H1 (cell line): Measurements from ENCODE around the gene TPSB2. TPM values are rescaled to one million over a fixed set of nuclear protein-coding genes. Genes with fewer than 3 reads are reported as not detected.

Experiments used
- CTCF ChIA-PET: fragments of 300-600 bp; sonication (Branson Sonifier 250); formaldehyde crosslinking; loops from one replicate; lab custom pipeline; 2021; ENCODE audit not compliant: partially characterized antibody; lab: Charles Lee
- POLR2A ChIA-PET: fragments of 300-600 bp; sonication (Branson Sonifier 250); formaldehyde crosslinking; loops from one replicate; lab custom pipeline; 2021; ENCODE audit warnings: inconsistent platforms; ENCODE audit not compliant: partially characterized antibody; lab: Charles Lee
- DNase-seq, 2 experiments: peaks; one replicate each; pipeline versions ENCODE4 v3.0.0 to v3.0.0-alpha.2; 2010 to 2022; ENCODE audit warnings: low spot score in 2 of 2, low read depth in 1 of 2, mixed read lengths in 1 of 2
- FAIRE-seq: peaks from 2 replicates; lab custom pipeline; 2011; peaks lifted over from hg19 to GRCh38; lab: Jason Lieb, UNC
- H2AFZ ChIP-seq: 2 replicates; pipeline ENCODE4 v1.8.1; 2012; ENCODE audit warnings: low read length, inconsistent platforms
- H2AK5ac ChIP-seq: 2 replicates; pipeline ENCODE4 v1.6.1; 2013; ENCODE audit warnings: low read depth, low read length
- H2BK120ac ChIP-seq: replicated peaks from 2 replicates; pipeline ENCODE3; 2013; ENCODE audit warnings: low read depth, low read length, inconsistent platforms
- H2BK12ac ChIP-seq: 2 replicates; pipeline ENCODE4 v1.6.1; 2013; ENCODE audit warnings: low read depth, low read length
- H2BK15ac ChIP-seq: 2 replicates; pipeline ENCODE4 v1.6.1; 2013; ENCODE audit warnings: low read length
- H2BK20ac ChIP-seq: 2 replicates; pipeline ENCODE4 v1.6.1; 2013; ENCODE audit warnings: low read length
- H2BK5ac ChIP-seq: 2 replicates; pipeline ENCODE4 v1.6.1; 2013; ENCODE audit warnings: low read depth, low read length
- H3K14ac ChIP-seq: 2 replicates; pipeline ENCODE4 v1.6.1; 2013; ENCODE audit warnings: inconsistent platforms; ENCODE audit not compliant: insufficient read length
- H3K18ac ChIP-seq: 2 replicates; pipeline ENCODE4 v1.6.1; 2013; ENCODE audit warnings: low read length; ENCODE audit errors: extremely low read depth
- H3K23ac ChIP-seq: 2 replicates; pipeline ENCODE4 v1.6.1; 2013; ENCODE audit warnings: inconsistent platforms; ENCODE audit not compliant: insufficient read length
- H3K23me2 ChIP-seq: 2 replicates; pipeline ENCODE4 v1.6.1; 2013; ENCODE audit warnings: low read depth, low read length
- H3K27ac ChIP-seq: 2 replicates; pipeline ENCODE4 v1.6.1; 2011; ENCODE audit warnings: low read depth, low read length, inconsistent platforms
- H3K27me3 ChIP-seq, 4 experiments: replicated peaks in 1 of 4; 1 replicate in 1 of 4; 2 replicates in 3 of 4; pipeline versions ENCODE4 v1.6.1 to v1.8.1; 2011 to 2013; ENCODE audit warnings: low read length in 3 of 4, mild to moderate bottlenecking in 3 of 4, inconsistent platforms in 2 of 4, mixed read lengths in 2 of 4, moderate library complexity in 1 of 4; ENCODE audit not compliant: control insufficient read depth in 3 of 4, insufficient read depth in 3 of 4; ENCODE audit errors: extremely low read depth in 1 of 4
- H3K36me3 ChIP-seq, 4 experiments: 2 replicates each; pipeline versions ENCODE4 v1.6.1 to v1.8.1; 2011 to 2013; ENCODE audit warnings: mild to moderate bottlenecking in 4 of 4, low read length in 3 of 4, moderate library complexity in 2 of 4, control low read depth in 1 of 4, inconsistent platforms in 1 of 4; ENCODE audit not compliant: insufficient read depth in 4 of 4, control insufficient read depth in 2 of 4
- H3K4ac ChIP-seq: replicated peaks from 2 replicates; pipeline ENCODE3; 2013; ENCODE audit warnings: low read length, low read depth, mixed read lengths, inconsistent platforms; ENCODE audit not compliant: insufficient read length
- H3K4me1 ChIP-seq, 4 experiments: replicated peaks in 1 of 4; 1 replicate in 1 of 4; 2 replicates in 3 of 4; pipeline versions ENCODE4 v1.6.1 to v1.8.1; 2011 to 2013; ENCODE audit warnings: low read length in 3 of 4, inconsistent platforms in 2 of 4, mixed read lengths in 1 of 4; ENCODE audit not compliant: insufficient read depth in 4 of 4, control insufficient read depth in 3 of 4
- H3K4me2 ChIP-seq, 2 experiments: 2 replicates each; pipeline versions ENCODE4 v1.6.1 to v1.8.1; 2011 to 2013; ENCODE audit warnings: low read depth in 2 of 2, low read length in 2 of 2, control low read depth in 1 of 2, inconsistent platforms in 1 of 2, mild to moderate bottlenecking in 1 of 2; ENCODE audit not compliant: insufficient read depth in 1 of 2
- H3K4me3 ChIP-seq, 4 experiments: fragments of 200-600, 300-600 bp in 1 of 4; sonication (generic), shearing (Covaris generic), sonication (Bioruptor Twin) in 1 of 4; 2 replicates each; pipeline versions ENCODE4 v1.5.1 to v1.8.1; 2011 to 2016; ENCODE audit warnings: low read length in 4 of 4, low read depth in 3 of 4, control low read depth in 2 of 4, inconsistent platforms in 2 of 4, mild to moderate bottlenecking in 2 of 4, mixed read lengths in 1 of 4, moderate library complexity in 1 of 4; ENCODE audit not compliant: insufficient read depth in 2 of 4; ENCODE audit errors: extremely low read depth in 1 of 4
- H3K56ac ChIP-seq: replicated peaks from 2 replicates; pipeline ENCODE3; 2013; ENCODE audit warnings: low read depth, mild to moderate bottlenecking, mixed read lengths, low read length, inconsistent platforms; ENCODE audit not compliant: insufficient read length
- H3K79me1 ChIP-seq: 2 replicates; pipeline ENCODE4 v1.6.1; 2013; ENCODE audit warnings: low read depth, low read length, control low read depth
- H3K79me2 ChIP-seq, 2 experiments: 2 replicates each; pipeline versions ENCODE4 v1.6.1 to v1.8.1; 2012 to 2013; ENCODE audit warnings: low read length in 2 of 2, mild to moderate bottlenecking in 2 of 2, inconsistent platforms in 1 of 2; ENCODE audit not compliant: insufficient read depth in 2 of 2, control insufficient read depth in 1 of 2
- H3K9ac ChIP-seq, 4 experiments: replicated peaks in 1 of 4; 1 replicate in 1 of 4; 2 replicates in 3 of 4; pipeline versions ENCODE4 v1.6.1 to v1.8.1; 2011 to 2013; ENCODE audit warnings: low read depth in 3 of 4, low read length in 3 of 4, control low read depth in 2 of 4, mild to moderate bottlenecking in 2 of 4, moderate library complexity in 2 of 4, inconsistent platforms in 1 of 4; ENCODE audit errors: extremely low read depth in 1 of 4
- H3K9me3 ChIP-seq, 2 experiments: 2 replicates each; pipeline versions ENCODE4 v1.6.1 to v1.8.1; 2012 to 2013; ENCODE audit warnings: mild to moderate bottlenecking in 2 of 2, moderate library complexity in 2 of 2, control low read depth in 1 of 2, inconsistent platforms in 1 of 2, low read depth in 1 of 2, low read length in 1 of 2, mixed read lengths in 1 of 2; ENCODE audit not compliant: insufficient read depth in 2 of 2
- H4K20me1 ChIP-seq, 2 experiments: replicated peaks in 1 of 2; 2 replicates each; pipeline versions ENCODE3 to v1.8.1; 2011 to 2013; ENCODE audit warnings: inconsistent platforms in 2 of 2, low read length in 2 of 2, mild to moderate bottlenecking in 1 of 2; ENCODE audit not compliant: insufficient read depth in 2 of 2, control insufficient read depth in 1 of 2
- H4K5ac ChIP-seq: 2 replicates; pipeline ENCODE4 v1.6.1; 2013; ENCODE audit warnings: low read length, low read depth, mixed read lengths, inconsistent platforms; ENCODE audit not compliant: insufficient read length
- H4K8ac ChIP-seq: 2 replicates; pipeline ENCODE4 v1.8.0; 2013; ENCODE audit warnings: mild to moderate bottlenecking, moderate library complexity, low read length, inconsistent platforms; ENCODE audit not compliant: insufficient read depth; ENCODE audit errors: extremely low read depth
- H4K91ac ChIP-seq: replicated peaks from 2 replicates; pipeline ENCODE3; 2013; ENCODE audit warnings: low read length, mixed read lengths, inconsistent platforms; ENCODE audit not compliant: insufficient read length
- ATF2 ChIP-seq: IDR thresholded peaks from 2 replicates; pipeline ENCODE4 v1.6.1; 2012; ENCODE audit warnings: low read length, inconsistent platforms
- BCL11A ChIP-seq, 2 experiments: IDR thresholded peaks; one replicate each; pipeline ENCODE4 v1.6.1; 2011; ENCODE audit warnings: low read depth in 2 of 2, low read length in 2 of 2, mild to moderate bottlenecking in 2 of 2
- CREB1 ChIP-seq: IDR thresholded peaks from 2 replicates; pipeline ENCODE4 v1.6.1; 2012; ENCODE audit warnings: inconsistent platforms
- E2F6 ChIP-seq: IDR thresholded peaks from 2 replicates; pipeline ENCODE4 v1.6.1; 2012; ENCODE audit warnings: inconsistent platforms
- FOSL1 ChIP-seq: IDR thresholded peaks from 2 replicates; pipeline ENCODE4 v1.6.1; 2011; ENCODE audit warnings: mild to moderate bottlenecking, low read depth, low read length, moderate library complexity; ENCODE audit not compliant: insufficient read depth
- HDAC2 ChIP-seq, 2 experiments: fragments of 300-600 bp in 1 of 2; sonication (generic) in 1 of 2; IDR thresholded peaks; 2 replicates each; pipeline ENCODE4 v1.6.1; 2011 to 2012; ENCODE audit warnings: low read depth in 2 of 2, low read length in 2 of 2, mild to moderate bottlenecking in 2 of 2, moderate library complexity in 2 of 2, borderline replicate concordance in 1 of 2, inconsistent platforms in 1 of 2
- MAX ChIP-seq: IDR thresholded peaks from 2 replicates; pipeline ENCODE4 v1.6.1; 2012; ENCODE audit warnings: inconsistent platforms
- RBBP5 ChIP-seq: IDR thresholded peaks from 2 replicates; pipeline ENCODE4 v1.7.1; 2012; ENCODE audit warnings: low read depth, mild to moderate bottlenecking, inconsistent platforms, low read length, moderate library complexity, borderline replicate concordance
- SIX5 ChIP-seq: IDR thresholded peaks from 2 replicates; pipeline ENCODE4 v1.6.1; 2011; ENCODE audit warnings: mild to moderate bottlenecking, low read depth, low read length
- WGBS, 2 experiments: shearing (Covaris generic) in 1 of 2; methylation state at CpG; one replicate each; pipeline versions ENCODE4 v1.1.6 to v1.1.7; 2013 to 2015; ENCODE audit warnings: low lambda C conversion rate in 2 of 2, mixed read lengths in 2 of 2, inconsistent platforms in 1 of 2, low coverage in 1 of 2, missing lambda C conversion rate in 1 of 2; ENCODE audit not compliant: insufficient replicate concordance in 2 of 2, insufficient coverage in 1 of 2, insufficient read length in 1 of 2; ENCODE audit errors: extremely low coverage in 1 of 2, missing lambda C conversion rate in 1 of 2; 5-methylcytosine and 5-hydroxymethylcytosine counted together
- polyA plus RNA-seq, 7 experiments: library from polyadenylated mRNA; depleted of rRNA in 3 of 7; stranded (reverse) in 5 of 7; unstranded in 2 of 7; fragments of >200 nt in 5 of 7; fragments of 200-250 nt in 2 of 7; gene quantifications; 1 replicate in 5 of 7; 2 replicates in 1 of 7; 4 replicates in 1 of 7; pipeline versions ENCODE4 v1.2.1 to v1.2.3, GENCODE V29; 2011 to 2013; ENCODE audit warnings: missing spikeins in 2 of 7, mixed read lengths in 2 of 7
- total RNA-seq: library from RNA; stranded (reverse); fragmentation: NEBNext Ultra II Directional; extraction: Animal tissue kit (Norgen Biotek cat#: 25700); gene quantifications from 2 replicates; pipeline ENCODE4 v1.2.1, GENCODE V29; 2021

TPSB2 gene
- total and polyA plus RNA-seq, 2 of the 8 experiments (the other 6 are each of a cell fraction or from before 2014, with no cell fraction given) = 0.08 TPM; not detected in 1

GRCh38 chr16:1265090-1265630 lies 35.2 kb upstream of the TPSB2 start:
- Histone ChIP-seq H4K20me1 (peaks cover 0 to 7% of the 10 kb centered on the region in 2 experiments), H4K8ac (peak overlapping the region; percentile 23; the same call in 1 of the 2 replicates), H3K4me1 (peaks cover 0 to 2% (median 0%) of the 10 kb centered on the region in 4 experiments; a peak in 2 of 7 replicates), H3K56ac (no peak overlapping the region), H2AFZ (no peak overlapping the region), H3K27me3 (peaks cover 0 to 14% (median 6%) of the 10 kb centered on the region in 4 experiments; a peak in 4 of 7 replicates), H2BK12ac (no peak overlapping the region; the same call in 1 of the 2 replicates), H3K27ac (no peak overlapping the region), H2BK120ac (no peak overlapping the region), H3K9me3 (peaks cover 0 to 2% of the 10 kb centered on the region in 2 experiments; a peak in 2 of 4 replicates), H2BK15ac (no peak overlapping the region), H3K9ac (no peak overlapping the region), H4K5ac (no peak overlapping the region), H4K91ac (peak overlapping the region; percentile 39), H3K14ac (no peak overlapping the region), H3K79me2 (no peaks in the 10 kb centered on the region), H3K4me2 (no peak overlapping the region), H3K18ac (no peak overlapping the region), H2BK20ac (no peak overlapping the region), H3K36me3 (no peaks in the 10 kb centered on the region; a peak in 1 of 8 replicates), H3K23me2 (peaks cover 3% of the 10 kb centered on the region; the same call in 1 of the 2 replicates), H2AK5ac (no peak overlapping the region), H3K23ac (no peak overlapping the region), H2BK5ac (0 out of 2 replicates have a peak overlapping the region, but pooled peaks have one; percentile 6), H3K4ac (no peak overlapping the region), H3K4me3 (no peak overlapping the region), H3K79me1 (no peaks in the 10 kb centered on the region; the same call in 1 of the 2 replicates)
- ChIA-PET CTCF (interaction anchor here (0.9 kb wide), 1 partner anchor 37 kb away, joined by 3 read pairs; no protein-coding TSS in a partner anchor), POLR2A (interaction anchor here (1.0 kb wide), 1 partner anchor 11 kb away, joined by 3 read pairs; no protein-coding TSS in a partner anchor)
- FAIRE-seq (no peak), DNase-seq (no peak)
- WGBS, 2 experiments = 87% methylated on average over 11 of the region's 13 CpGs; no CpG with 5 or more reads in 1 of the 2 experiments
- TF ChIP-seq E2F6 = no peak
- TF ChIP-seq MAX = no peak
- TF ChIP-seq RBBP5 = no peak
- TF ChIP-seq CREB1 = no peak
- no peak for TF ChIP-seq SIX5
- no peak for TF ChIP-seq BCL11A (IDR thresholded peaks at IDR 0.05; ENCODE audit: low read depth in 2 of 2, low read length in 2 of 2)
- no peak for TF ChIP-seq FOSL1
- TF ChIP-seq HDAC2 (IDR thresholded peaks at IDR 0.05; ENCODE audit: borderline replicate concordance in 1 of 2, low read depth in 2 of 2, low read length in 2 of 2) = no peak
- TF ChIP-seq ATF2 = no peak
